CD4-positive, alpha-beta T cell treated with Interleukin-4 for 1 hour (primary cell): ENCODE results near the gene AFF1.
A peak's percentile ranks its signal among the peaks of the same experiment; 100 is the strongest.
"Not testable (repeated sequence)": the region's sequence is repeated elsewhere in the genome, so short reads cannot be mapped to it uniquely, and the experiment has no call there.

Source experiments
- DNase-seq, 2 donors: peaks; one replicate each; pipeline ENCODE4 v3.0.0-alpha.2; 2020 to 2022

Gene AFF1

GRCh38 chr4:86959588-86960500 is 25.0 kb downstream of the AFF1 start:
- DNase-seq, result no peak

GRCh38 chr4:86960557-86960961 is 25.7 kb downstream of the AFF1 start:
- DNase-seq, result no peak

DNA sequence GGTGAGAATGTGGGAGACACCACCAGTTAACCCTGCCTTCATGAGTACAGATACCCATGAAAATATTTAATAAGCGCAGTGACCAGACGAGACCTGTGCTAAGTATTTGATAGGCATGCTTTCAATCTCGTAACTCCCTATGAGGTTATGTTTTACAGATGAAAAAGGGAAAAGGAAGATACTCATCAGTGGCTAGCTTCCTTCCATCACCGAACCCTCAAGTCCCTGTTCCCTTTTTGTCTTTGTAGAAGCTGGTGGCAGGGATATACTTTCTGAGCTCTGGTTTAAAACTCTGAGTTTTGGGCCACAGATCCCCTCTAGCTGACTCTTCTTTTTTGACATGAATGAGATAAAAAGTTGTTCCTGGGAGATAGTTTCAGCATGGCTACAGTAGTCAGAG is 26.3 kb downstream of the AFF1 start:
- no peak for DNase-seq

GRCh38 chr4:86961605-86962295 is 26.9 kb downstream of the AFF1 start:
- DNase-seq, result peak in 1 of 2 donors; percentile 32

GRCh38 chr4:86963697-86964096 is 28.9 kb downstream of the AFF1 start:
- no peak for DNase-seq

DNA sequence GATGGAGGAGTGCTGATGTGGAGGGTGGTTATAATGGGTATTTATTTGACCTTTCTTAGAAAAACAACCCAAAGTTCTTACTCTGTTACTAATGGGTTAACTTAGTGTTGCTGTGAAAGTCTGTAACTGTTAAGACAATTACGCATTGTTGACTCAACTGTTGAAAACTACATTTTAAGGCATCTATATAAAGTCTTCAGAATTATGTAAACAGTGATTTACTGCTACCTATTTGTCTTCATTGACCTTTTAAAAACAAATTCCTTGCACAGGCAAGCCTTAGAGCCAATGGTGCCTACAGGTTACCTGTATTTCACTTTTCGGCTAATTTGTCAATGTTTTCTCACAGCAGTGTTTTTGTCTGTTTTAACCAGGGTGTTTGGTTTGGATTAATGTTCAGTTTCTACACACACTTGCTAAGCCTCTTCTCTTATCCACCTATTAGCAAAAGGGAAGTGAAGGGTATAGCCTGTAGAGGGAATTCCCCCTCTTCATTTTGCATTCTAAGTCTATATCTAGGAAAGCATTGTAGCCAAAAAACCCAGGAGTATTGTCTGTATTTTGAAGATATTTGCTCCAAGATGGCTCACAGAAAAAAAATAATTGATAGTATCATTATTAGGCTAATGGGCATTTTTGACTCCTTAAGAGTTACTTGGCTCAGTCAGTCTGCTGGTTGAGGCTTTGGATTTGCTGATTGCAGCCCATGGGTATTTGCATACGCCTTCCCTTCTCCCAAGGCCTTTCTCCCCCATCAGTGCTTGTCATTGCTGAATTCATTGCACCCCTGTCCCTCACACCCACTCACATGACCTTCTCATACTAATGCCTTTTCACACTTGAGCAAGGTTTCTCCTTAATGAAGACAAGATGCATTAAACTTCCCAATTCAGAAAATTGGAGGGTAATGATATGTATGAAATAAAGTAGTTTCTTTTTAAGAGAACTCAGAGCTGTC is 30.5 kb downstream of the AFF1 start:
- no peak for DNase-seq

- no peak for DNase-seq
Observed at GRCh38 chr4:86967073-86967472, 32.3 kb downstream of the AFF1 start.

DNA sequence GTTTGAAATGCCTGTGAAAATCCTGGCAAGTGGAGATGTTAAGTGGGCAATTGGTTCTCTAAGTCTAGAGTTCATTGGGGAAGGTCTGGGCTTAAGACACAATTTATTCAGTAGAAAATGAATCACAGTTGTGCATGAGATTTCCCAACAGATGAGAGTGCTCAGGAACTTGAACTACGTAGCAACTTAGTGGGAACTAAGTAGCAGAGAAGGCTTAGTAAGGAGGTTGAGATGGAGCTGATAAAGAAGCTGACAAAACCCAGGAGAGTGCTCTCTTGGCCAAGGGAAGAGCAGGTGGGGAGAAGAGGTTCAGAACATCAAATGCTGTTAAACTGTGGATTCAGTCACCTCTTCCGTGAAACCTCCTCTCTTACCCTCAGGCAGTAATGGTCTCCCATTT is 33.0 kb downstream of the AFF1 start:
- peak in 1 of 2 donors; percentile 18 for DNase-seq

- DNase-seq, result no peak
Observed at GRCh38 chr4:86968547-86968946, 33.7 kb downstream of the AFF1 start.

DNA sequence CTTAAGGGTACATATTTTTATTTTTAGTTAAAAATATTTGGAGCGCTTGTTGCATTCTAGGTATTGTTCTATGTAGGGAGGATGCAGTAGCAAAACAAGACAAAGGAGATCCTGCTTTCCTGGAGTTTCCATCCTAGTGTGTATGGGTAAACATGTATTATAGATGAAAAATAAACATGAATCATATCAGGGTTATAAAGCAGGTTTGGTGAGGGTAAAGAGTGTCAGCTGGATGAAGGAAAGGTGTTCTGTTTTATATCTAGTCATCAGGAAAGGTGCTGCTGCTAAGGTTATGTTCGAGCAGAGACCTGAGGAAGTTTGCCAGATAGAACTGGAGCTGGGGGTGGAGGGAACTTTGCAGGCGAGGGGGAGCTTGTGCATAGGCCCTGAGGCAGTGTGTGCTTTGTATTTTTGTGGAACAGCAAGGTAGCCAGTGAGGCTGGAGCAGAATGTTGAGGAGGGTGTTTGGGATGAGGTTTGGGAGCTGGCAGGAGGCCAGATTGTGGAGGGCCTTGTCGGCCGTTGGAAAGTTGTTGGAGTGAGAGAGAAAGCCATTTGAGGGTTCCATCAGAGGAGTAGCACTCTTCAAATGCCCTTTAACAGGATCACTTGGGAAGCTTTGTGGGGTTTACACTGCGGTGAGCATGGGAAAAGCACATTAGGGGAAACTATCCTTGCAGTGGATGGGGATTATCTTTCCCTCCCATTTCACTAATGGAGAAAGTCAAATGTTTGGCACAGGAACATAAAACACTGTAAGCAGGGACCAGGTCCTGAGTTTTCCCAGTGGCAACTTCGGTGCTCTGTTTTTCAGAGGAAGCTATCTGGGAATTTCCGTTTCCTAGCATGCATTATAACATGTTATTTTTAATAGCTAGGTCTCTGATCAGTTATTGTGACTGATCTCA is 35.9 kb downstream of the AFF1 start:
- DNase-seq, result no peak

DNA sequence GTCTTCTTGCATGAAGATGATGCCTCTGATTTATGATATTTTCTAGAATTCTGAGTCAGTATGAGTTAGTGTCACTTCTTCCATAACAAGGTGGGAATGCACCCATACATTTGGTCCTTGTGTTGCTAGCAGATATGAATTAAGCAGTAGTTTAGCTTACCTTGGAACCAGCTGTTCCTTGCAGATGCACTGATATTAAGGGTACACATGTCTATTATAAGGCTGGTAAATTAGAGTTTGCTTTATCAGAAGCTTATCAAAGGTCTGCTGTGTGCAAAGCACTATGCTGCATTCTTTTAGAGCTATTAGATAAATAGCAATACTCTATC is 36.5 kb downstream of the AFF1 start:
- no peak for DNase-seq

DNA sequence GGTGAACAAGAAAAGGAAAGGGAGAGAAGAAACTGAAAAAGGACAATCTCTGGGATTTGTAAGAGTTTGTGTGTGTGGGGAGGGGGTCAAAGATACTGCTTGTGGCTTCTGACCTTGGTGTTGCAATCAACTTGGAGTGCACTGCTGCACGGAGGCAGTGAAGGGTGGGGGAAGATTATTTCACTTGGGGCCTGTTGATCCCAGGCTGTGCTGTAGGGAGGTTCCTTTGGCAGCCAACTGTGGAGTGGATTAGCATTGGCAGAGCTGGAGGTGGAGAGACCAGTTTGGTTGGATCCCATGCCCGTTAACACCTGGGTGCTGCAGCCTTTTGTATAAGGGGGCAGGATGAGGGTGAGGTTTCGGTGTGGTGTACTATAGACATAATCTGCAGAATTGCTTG is 38.2 kb downstream of the AFF1 start:
- DNase-seq, result no peak

GRCh38 chr4:86973668-86974067 is 38.9 kb downstream of the AFF1 start:
- DNase-seq, result no peak

DNA sequence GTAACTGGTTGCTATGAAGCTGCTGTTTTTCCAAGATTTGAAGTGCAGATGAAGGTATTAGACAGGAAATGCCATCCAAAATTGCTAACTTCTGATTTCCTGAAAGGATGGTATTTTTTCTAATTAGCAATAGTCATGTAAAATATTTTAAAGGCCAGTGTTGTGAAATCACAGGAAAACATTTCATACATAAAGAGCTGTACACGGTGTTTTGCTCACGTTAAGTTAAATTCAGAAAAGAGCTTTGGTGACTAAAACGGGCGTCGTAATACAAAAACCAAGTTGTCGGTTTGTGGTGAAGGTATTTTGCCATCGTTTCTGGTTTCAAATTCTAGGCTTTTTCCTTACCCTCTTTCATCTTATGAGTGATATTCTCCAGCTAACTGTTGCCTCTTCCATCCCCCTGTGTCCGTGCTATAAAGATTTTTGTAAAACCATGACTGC is 39.8 kb downstream of the AFF1 start:
- DNase-seq, result no peak

DNA sequence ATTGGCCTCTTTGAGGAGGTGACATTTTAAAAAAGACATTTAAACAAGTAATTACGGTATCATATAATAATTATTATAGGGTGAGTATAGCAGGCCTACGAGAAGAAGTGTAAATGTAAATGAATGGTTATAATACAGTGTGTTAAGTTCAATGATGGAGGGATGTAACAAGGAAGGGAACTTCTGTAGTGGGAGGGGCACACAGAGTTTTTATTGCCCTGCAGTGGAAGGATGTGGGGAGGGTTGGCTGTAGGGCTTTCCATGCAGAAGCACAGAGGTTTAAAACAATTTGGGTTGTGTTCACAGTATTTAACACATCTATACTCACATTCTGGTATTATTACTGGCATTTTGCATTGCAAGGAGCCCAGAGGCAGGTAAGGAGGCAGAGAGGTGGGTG is 41.1 kb downstream of the AFF1 start:
- no peak for DNase-seq

- no peak for DNase-seq
Observed at GRCh38 chr4:86976801-86977485, 42.1 kb downstream of the AFF1 start.

DNA sequence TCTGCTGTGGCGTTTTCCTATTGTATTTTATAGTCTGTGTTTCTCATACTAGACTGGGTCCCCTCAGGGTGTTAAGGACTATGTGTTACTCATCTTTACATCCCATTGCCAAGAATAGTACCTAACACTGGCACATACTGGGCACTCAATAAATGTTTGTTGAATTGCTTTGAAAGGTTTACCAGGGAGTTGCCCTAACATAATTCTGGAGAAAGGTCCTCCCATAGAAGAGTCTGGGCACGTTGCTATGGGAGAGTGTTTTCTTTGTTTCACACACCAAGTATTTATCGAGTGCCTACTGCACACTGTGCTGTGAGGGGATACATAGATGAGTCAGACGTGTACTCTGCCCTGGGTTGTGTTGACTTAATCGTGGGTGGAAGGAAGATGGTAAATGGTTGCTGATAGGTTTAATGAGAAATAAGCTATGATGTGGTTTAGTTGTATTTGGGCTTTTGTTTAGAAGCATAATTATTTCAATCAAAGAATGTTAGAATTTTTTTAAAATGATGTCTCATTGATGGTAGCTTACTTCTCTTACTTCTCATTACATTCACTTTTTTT is 42.9 kb downstream of the AFF1 start:
- DNase-seq, result peak; percentile 26 to 40

DNA sequence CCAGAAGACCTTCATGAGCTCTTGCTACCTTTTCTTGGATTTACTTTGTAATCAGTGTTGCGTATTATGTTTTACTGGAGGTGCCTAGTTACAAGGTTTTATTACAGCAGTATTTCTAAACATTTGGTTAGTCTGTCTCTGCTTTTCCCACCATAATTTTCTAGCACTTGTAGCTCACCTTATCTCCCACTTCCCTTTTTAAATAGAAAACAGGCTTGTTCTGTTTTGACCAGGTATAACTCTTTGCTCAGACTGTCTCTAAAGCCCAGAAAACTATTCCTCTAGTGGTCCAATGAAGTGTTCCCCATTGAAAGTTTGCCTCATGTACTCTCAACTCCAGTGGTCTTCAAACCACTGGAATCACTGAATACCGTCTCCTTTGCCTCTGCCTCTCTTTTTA is 43.9 kb downstream of the AFF1 start:
- no peak for DNase-seq

DNA sequence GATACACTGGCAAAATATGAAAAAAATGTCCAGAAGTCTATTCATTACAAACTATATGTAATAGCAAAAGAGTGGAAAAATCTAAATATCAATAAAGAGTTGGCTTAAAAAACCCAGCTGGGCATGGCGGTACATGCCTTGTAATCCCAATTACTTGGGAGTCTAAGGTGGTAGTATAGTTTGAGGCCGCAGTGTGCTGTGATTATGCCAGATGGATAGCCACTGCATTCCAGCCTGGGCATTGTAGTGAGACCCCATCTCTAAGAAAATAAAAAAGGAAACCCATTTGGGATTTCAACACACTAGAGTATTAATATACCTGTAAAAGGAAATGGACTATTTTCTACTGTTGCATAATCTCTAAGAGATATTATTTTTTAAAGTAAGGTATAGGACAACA is 45.4 kb downstream of the AFF1 start:
- no peak for DNase-seq

DNA sequence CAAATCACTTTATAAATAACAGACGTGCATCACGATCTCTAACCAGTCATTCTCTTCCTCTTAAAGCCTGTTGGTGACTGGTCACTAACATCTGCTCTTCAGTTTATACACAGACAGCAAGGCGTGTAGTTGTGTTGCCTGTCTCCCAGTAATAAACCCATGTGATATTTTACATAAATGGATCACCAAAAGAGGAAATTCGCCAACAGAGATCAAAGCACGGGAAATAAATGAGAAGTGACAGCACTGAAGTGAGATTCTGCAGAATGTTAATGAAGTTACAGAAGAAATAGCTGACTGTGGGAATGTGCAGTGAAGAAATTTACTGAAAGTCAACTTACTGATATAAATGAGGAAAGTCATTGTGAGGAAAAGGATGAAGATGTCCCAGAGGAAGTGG is 47.0 kb downstream of the AFF1 start:
- peak; percentile 61 to 69 for DNase-seq

DNA sequence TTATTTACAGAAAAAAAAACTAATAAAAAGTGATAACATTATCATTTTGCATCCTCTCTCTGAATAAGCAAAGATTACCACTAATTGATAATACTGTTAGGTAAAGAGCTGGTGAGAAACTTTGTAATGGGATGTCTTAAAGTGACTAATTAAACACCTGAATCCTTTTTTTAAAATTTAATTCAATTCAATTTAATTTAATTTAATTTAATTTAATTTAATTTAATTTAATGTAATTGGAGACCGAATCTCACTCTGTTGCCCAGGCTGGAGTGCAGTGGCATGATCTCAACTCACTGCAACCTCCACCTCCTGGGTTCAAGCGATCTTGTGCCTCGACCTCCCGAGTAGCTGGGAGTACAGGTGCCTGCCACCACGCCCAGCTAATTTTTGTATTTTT is 51.0 kb downstream of the AFF1 start:
- not testable (repeated sequence) for DNase-seq
